K562 (cell line): Measurements from ENCODE around the gene TAF8. TPM values are rescaled to one million over a fixed set of nuclear protein-coding genes. Genes with fewer than 3 reads are reported as not detected.

Experiments used
- ATAC-seq: fragments of 200-7000 bp; cut with Tn5 transposase; 3 replicates; pipeline ENCODE4 v1.9.1; 2020; ENCODE audit warnings: moderate library complexity
- BruUV-seq: library from RNA; stranded (reverse); fragments of 400-500 nt; replicated peaks from 2 replicates; lab custom pipeline; 2021; lab: Mats Ljungman, UMichigan
- CTCF ChIA-PET: fragments of 300-600 bp; formaldehyde crosslinking; extraction: SDS; loops from one replicate; lab custom pipeline; 2021; ENCODE audit warnings: low intra/inter-chr PET ratio; lab: Yijun Ruan, JAX
- POLR2A ChIA-PET: fragments of 300-600, 350-650 bp; sonication (Branson Sonifier 250); formaldehyde crosslinking; extraction: SDS; loops from one replicate; lab custom pipeline; 2021; ENCODE audit warnings: antibody characterized with exemption, inconsistent platforms; lab: Yijun Ruan, JAX
- DNase-seq, 4 experiments: peaks; one replicate each; pipeline versions ENCODE4 v3.0.0 to v3.0.0-alpha.2; 2011 to 2018; ENCODE audit warnings: low spot score in 3 of 4, mixed read lengths in 3 of 4; ENCODE audit errors: extremely low read depth in 1 of 4
- FAIRE-seq: peaks from 2 replicates; lab custom pipeline; 2011; peaks lifted over from hg19 to GRCh38; lab: Jason Lieb, UNC
- H2AFZ ChIP-seq: 2 replicates; pipeline ENCODE4 v1.6.0; 2011; ENCODE audit warnings: low read depth, low read length, control low read depth, inconsistent platforms
- H3K27ac ChIP-seq: fragments of 200-600 bp; 3 replicates; pipeline ENCODE4 v1.8.0; 2011; ENCODE audit warnings: low read depth, mild to moderate bottlenecking, control low read depth, inconsistent platforms, low read length, moderate library complexity, mixed read lengths; ENCODE audit errors: extremely low read depth
- H3K27me3 ChIP-seq, 2 experiments: fragments of 300-600 bp in 1 of 2; 2 replicates in 1 of 2; 3 replicates in 1 of 2; pipeline versions ENCODE4 v1.6.0 to v1.8.0; 2011; ENCODE audit warnings: inconsistent platforms in 2 of 2, low read length in 2 of 2, mild to moderate bottlenecking in 1 of 2, mixed read lengths in 1 of 2, moderate library complexity in 1 of 2; ENCODE audit not compliant: control insufficient read depth in 2 of 2, insufficient read depth in 2 of 2
- H3K36me3 ChIP-seq: fragments of 300-600 bp; 3 replicates; pipeline ENCODE4 v1.8.0; 2011; ENCODE audit warnings: mild to moderate bottlenecking, low read length, inconsistent platforms; ENCODE audit not compliant: control insufficient read depth, insufficient read depth
- H3K4me1 ChIP-seq, 2 experiments: fragments of 200-600 bp in 1 of 2; replicated peaks in 1 of 2; 2 replicates in 1 of 2; 3 replicates in 1 of 2; pipeline versions ENCODE4 v1.5.1 to v1.8.0; 2011; ENCODE audit warnings: inconsistent platforms in 2 of 2, low read length in 2 of 2, mild to moderate bottlenecking in 1 of 2, mixed read lengths in 1 of 2, moderate library complexity in 1 of 2; ENCODE audit not compliant: control insufficient read depth in 2 of 2, insufficient read depth in 2 of 2
- H3K4me2 ChIP-seq: 2 replicates; pipeline ENCODE4 v1.6.1; 2011; ENCODE audit warnings: low read length, control low read depth, inconsistent platforms, mixed read lengths; ENCODE audit not compliant: insufficient read depth
- H3K4me3 ChIP-seq: fragments of 200-600 bp; sonication (generic), shearing (Covaris generic); 2 replicates; pipeline ENCODE4 v1.5.1; 2016; ENCODE audit warnings: control low read depth, inconsistent platforms
- H3K79me2 ChIP-seq: fragments of 200-600 bp; 3 replicates; pipeline ENCODE4 v1.8.0; 2011; ENCODE audit warnings: low read length, inconsistent platforms; ENCODE audit not compliant: control insufficient read depth, insufficient read depth
- H3K9ac ChIP-seq, 2 experiments: 2 replicates each; pipeline versions ENCODE4 v1.6.0 to v1.6.1; 2011; ENCODE audit warnings: low read depth in 2 of 2, low read length in 2 of 2, control low read depth in 1 of 2, inconsistent platforms in 1 of 2, mild to moderate bottlenecking in 1 of 2, mixed read lengths in 1 of 2; ENCODE audit not compliant: insufficient read depth in 1 of 2
- H3K9me1 ChIP-seq: one replicate; pipeline ENCODE4 v1.6.0; 2011; ENCODE audit warnings: inconsistent platforms, mild to moderate bottlenecking, low read length, moderate library complexity; ENCODE audit not compliant: control insufficient read depth, insufficient read depth
- H3K9me3 ChIP-seq: replicated peaks from 2 replicates; pipeline ENCODE4 v1.5.1; 2011; ENCODE audit warnings: low read depth, low read length, inconsistent platforms; ENCODE audit not compliant: control insufficient read depth, insufficient read depth
- H4K20me1 ChIP-seq: replicated peaks from 2 replicates; pipeline ENCODE4 v1.6.1; 2011; ENCODE audit warnings: low read length, inconsistent platforms, mixed read lengths; ENCODE audit not compliant: control insufficient read depth, insufficient read depth
- NR1H2 ChIP-seq: sonication (generic); formaldehyde crosslinking; IDR thresholded peaks from 2 replicates; pipeline ENCODE4 v1.4.0; 2020; ENCODE audit warnings: mild to moderate bottlenecking, missing genetic modification reagents
- WHSC1 ChIP-seq: IDR thresholded peaks from one replicate; pipeline ENCODE4 v1.6.1; 2012; ENCODE audit warnings: low read length, control low read depth, inconsistent platforms
- ZNF12 ChIP-seq: sonication (generic); formaldehyde crosslinking; IDR thresholded peaks from 2 replicates; pipeline ENCODE4 v1.4.0; 2020; ENCODE audit warnings: mild to moderate bottlenecking, missing genetic modification reagents
- WGBS: fragments of 100-300 bp; shearing (Covaris generic); methylation state at CpG from one replicate; pipeline ENCODE4 v1.1.6; 2016; ENCODE audit warnings: low coverage, mixed read lengths; ENCODE audit not compliant: insufficient coverage; ENCODE audit errors: missing lambda C conversion rate; 5-methylcytosine and 5-hydroxymethylcytosine counted together
- in situ Hi-C: fragments of 300-500 bp; cut with MboI; formaldehyde crosslinking; loops from 4 replicates; pipeline ENCODE4 v1.15.0; 2018; ENCODE audit warnings: inconsistent platforms, mixed read lengths
- intact Hi-C: fragments of 100-400 bp; cut with micrococcal nuclease; formaldehyde crosslinking; loops from 2 replicates; pipeline ENCODE4 v1.14.2; 2022
- polyA plus RNA-seq, 8 experiments: library from polyadenylated mRNA; depleted of rRNA in 4 of 8; stranded (reverse) in 5 of 8; unstranded in 3 of 8; fragments of >200 nt; fragmentation: Nextera tagmentation in 2 of 8; fragmentation: Illumina TruSeq in 1 of 8; extraction: Ambion mirVana in 2 of 8; extraction: Trizol in 1 of 8; gene quantifications; 2 replicates each; pipeline versions ENCODE4 v1.2.1 to v1.2.3, GENCODE V29; 2011 to 2014; ENCODE audit warnings: inconsistent platforms in 1 of 8, missing spikeins in 1 of 8
- total RNA-seq, 7 experiments: library from RNA; depleted of rRNA in 6 of 7; stranded (reverse); fragments of >200 nt in 6 of 7; fragmentation: Illumina TruSeq in 2 of 7; extraction: Trizol in 2 of 7; gene quantifications; 2 replicates each; pipeline versions ENCODE4 v1.2.1 to v1.2.3, GENCODE V29; 2011 to 2021; ENCODE audit warnings: low replicate concordance in 1 of 7

Gene TAF8
- total and polyA plus RNA-seq, 9 of the 15 experiments (the other 6 are each of a cell fraction or from before 2014, with no cell fraction given), result 29.4 to 84.0 (median 52.6) TPM

DNA sequence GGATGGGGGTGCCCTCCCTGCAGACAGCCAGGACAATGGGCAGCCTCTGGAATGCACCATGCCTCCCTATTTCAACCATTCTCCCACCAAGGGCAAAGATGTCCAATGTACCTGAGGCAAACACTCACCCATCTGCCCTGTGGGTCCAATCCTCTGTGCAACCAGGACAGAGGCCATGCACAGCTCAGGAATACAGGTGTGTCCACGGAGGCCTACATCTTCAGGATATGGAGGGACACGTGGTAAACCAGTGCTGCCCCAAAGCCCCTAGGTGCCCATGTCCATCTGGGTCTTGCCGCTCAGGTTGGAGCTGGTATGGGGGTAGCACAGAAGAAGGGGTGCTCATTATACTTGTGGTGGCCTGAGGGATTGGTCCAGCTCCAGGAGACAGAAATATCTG, 20.4 kb upstream of the TAF8 start:
- H3K36me3 ChIP-seq, result no peaks in the 10 kb centered on the region; the same call in 2 of the 3 replicates
- POLR2A ChIA-PET, result interaction anchor here (0.6 to 3.5 kb wide), 8 partner anchors 11 to 147 kb away, joined by 3 to 31 read pairs (median 6); partner anchors contain the start of genes BYSL, MED20 and TAF8
- in situ Hi-C loops, result no loop called here
- no peaks in the 10 kb centered on the region for H4K20me1 ChIP-seq
- peak overlapping the region; percentile 22 to 75; a peak in 3 of 4 replicates for H3K9ac ChIP-seq
- ATAC-seq (no peak), DNase-seq (peak in 1 of 4 experiments; percentile 7), FAIRE-seq (no peak)
- H2AFZ ChIP-seq, result no peak overlapping the region
- CTCF ChIA-PET, result no interaction called here
- intact Hi-C loops, result loop anchor here (2.0 kb wide), 1 partner anchor 91 kb away; no protein-coding TSS in a partner anchor
- H3K4me3 ChIP-seq, result no peak overlapping the region
- TF ChIP-seq WHSC1, result peak; percentile 84
- TF ChIP-seq ZNF12 (CRISPR knock-in tag), result peak; percentile 8; the same call in 1 of the 2 replicates
- TF ChIP-seq NR1H2 (CRISPR knock-in tag), result no peak
- peaks cover 67 to 73% of the 10 kb centered on the region in 2 experiments for H3K4me1 ChIP-seq
- H3K4me2 ChIP-seq, result peak overlapping the region; percentile 13; the same call in 1 of the 2 replicates
- H3K27me3 ChIP-seq, result no peaks in the 10 kb centered on the region
- H3K27ac ChIP-seq, result peak overlapping the region; percentile 95
- 73% methylated on average over 3 of the region's 3 CpGs for WGBS
- H3K9me1 ChIP-seq, result no peaks in the 10 kb centered on the region
- no peaks in the 10 kb centered on the region for H3K9me3 ChIP-seq
- no TSS peak for BruUV-seq
- H3K79me2 ChIP-seq, result peaks cover 21% of the 10 kb centered on the region; the same call in 2 of the 3 replicates
